ENCODE measurements around the gene RORB. TPM values are rescaled to one million over a fixed set of nuclear protein-coding genes. Genes with fewer than 3 reads are reported as not detected.

Gene RORB
- total and polyA plus RNA-seq, 2 donors (not counting 1 experiment from before 2014, with no cell fraction given): 0.24 to 4.3 TPM

- no peak overlapping the region for H3K27ac ChIP-seq (ENCODE audit: insufficient read depth, low read length)
- no peak overlapping the region for H3K9ac ChIP-seq (ENCODE audit: insufficient read depth, low read length)
- H3K36me3 ChIP-seq (ENCODE audit: control insufficient read depth, insufficient read depth, low read length): no peaks in the 10 kb centered on the region
- H4K20me1 ChIP-seq (ENCODE audit: control insufficient read depth, extremely low read depth, insufficient read depth, low read length): no peaks in the 10 kb centered on the region
- H3K4me2 ChIP-seq (ENCODE audit: extremely low read depth, insufficient read depth, low read length): no peak overlapping the region
- no peak overlapping the region for H2AFZ ChIP-seq (ENCODE audit: low read length)
- H3K4me3 ChIP-seq (replicated peaks in 1 of 4; ENCODE audit: control extremely low read depth in 1 of 4, insufficient read depth in 1 of 4, low read depth in 3 of 4, low read length in 4 of 4): no peak overlapping the region
- DNase-seq (ENCODE audit: low read depth in 2 of 2): peak; percentile 49 to 96
- no peaks in the 10 kb centered on the region for H3K79me2 ChIP-seq (ENCODE audit: control insufficient read depth, insufficient read depth, low read length)
- no peaks in the 10 kb centered on the region for H3K27me3 ChIP-seq (ENCODE audit: control insufficient read depth, insufficient read depth, low read length)
- H3K4me1 ChIP-seq (ENCODE audit: control insufficient read depth, extremely low read depth, insufficient read depth, low read length): no peaks in the 10 kb centered on the region
- H3K9me3 ChIP-seq (ENCODE audit: control insufficient read depth, insufficient read depth, low read depth, low read length): no peaks in the 10 kb centered on the region
- TF ChIP-seq, protein P1, sequence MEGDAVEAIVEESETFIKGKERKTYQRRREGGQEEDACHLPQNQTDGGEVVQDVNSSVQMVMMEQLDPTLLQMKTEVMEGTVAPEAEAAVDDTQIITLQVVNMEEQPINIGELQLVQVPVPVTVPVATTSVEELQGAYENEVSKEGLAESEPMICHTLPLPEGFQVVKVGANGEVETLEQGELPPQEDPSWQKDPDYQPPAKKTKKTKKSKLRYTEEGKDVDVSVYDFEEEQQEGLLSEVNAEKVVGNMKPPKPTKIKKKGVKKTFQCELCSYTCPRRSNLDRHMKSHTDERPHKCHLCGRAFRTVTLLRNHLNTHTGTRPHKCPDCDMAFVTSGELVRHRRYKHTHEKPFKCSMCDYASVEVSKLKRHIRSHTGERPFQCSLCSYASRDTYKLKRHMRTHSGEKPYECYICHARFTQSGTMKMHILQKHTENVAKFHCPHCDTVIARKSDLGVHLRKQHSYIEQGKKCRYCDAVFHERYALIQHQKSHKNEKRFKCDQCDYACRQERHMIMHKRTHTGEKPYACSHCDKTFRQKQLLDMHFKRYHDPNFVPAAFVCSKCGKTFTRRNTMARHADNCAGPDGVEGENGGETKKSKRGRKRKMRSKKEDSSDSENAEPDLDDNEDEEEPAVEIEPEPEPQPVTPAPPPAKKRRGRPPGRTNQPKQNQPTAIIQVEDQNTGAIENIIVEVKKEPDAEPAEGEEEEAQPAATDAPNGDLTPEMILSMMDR (conservative IDR thresholded peaks at IDR 0.05 in 1 of 2, IDR thresholded peaks at IDR 0.05 in 1 of 2; ENCODE audit: low read depth in 1 of 2, low read length in 2 of 2): no peak
- no peak for TF ChIP-seq EZH2 (IDR thresholded peaks at IDR 0.05; ENCODE audit: low read length, missing control alignments)
These were observed 169.6 kb downstream of the RORB start for GRCh38 chr9:74666625-74667316.

GRCh38 chr9:74672237-74672636, 175.1 kb downstream of the RORB start:
- H4K20me1 ChIP-seq (ENCODE audit: control insufficient read depth, extremely low read depth, insufficient read depth, low read length): no peaks in the 10 kb centered on the region
- no peak for DNase-seq (ENCODE audit: low read depth in 2 of 2)
- H3K27ac ChIP-seq (ENCODE audit: insufficient read depth, low read length): no peak overlapping the region
- H3K9ac ChIP-seq (ENCODE audit: insufficient read depth, low read length): no peak overlapping the region
- H3K79me2 ChIP-seq (ENCODE audit: control insufficient read depth, insufficient read depth, low read length): no peaks in the 10 kb centered on the region
- H2AFZ ChIP-seq (ENCODE audit: low read length): no peak overlapping the region
- H3K27me3 ChIP-seq (ENCODE audit: control insufficient read depth, insufficient read depth, low read length): no peaks in the 10 kb centered on the region
- no peak for TF ChIP-seq EZH2 (IDR thresholded peaks at IDR 0.05; ENCODE audit: low read length, missing control alignments)
- TF ChIP-seq, protein P1 (conservative IDR thresholded peaks at IDR 0.05 in 1 of 2, IDR thresholded peaks at IDR 0.05 in 1 of 2; ENCODE audit: low read depth in 1 of 2, low read length in 2 of 2): no peak
- no peak overlapping the region for H3K4me3 ChIP-seq (replicated peaks in 1 of 4; ENCODE audit: control extremely low read depth in 1 of 4, insufficient read depth in 1 of 4, low read depth in 3 of 4, low read length in 4 of 4)
- no peaks in the 10 kb centered on the region for H3K4me1 ChIP-seq (ENCODE audit: control insufficient read depth, extremely low read depth, insufficient read depth, low read length)
- H3K9me3 ChIP-seq (ENCODE audit: control insufficient read depth, insufficient read depth, low read depth, low read length): no peaks in the 10 kb centered on the region
- no peak overlapping the region for H3K4me2 ChIP-seq (ENCODE audit: extremely low read depth, insufficient read depth, low read length)
- H3K36me3 ChIP-seq (ENCODE audit: control insufficient read depth, insufficient read depth, low read length): no peaks in the 10 kb centered on the region

DNA sequence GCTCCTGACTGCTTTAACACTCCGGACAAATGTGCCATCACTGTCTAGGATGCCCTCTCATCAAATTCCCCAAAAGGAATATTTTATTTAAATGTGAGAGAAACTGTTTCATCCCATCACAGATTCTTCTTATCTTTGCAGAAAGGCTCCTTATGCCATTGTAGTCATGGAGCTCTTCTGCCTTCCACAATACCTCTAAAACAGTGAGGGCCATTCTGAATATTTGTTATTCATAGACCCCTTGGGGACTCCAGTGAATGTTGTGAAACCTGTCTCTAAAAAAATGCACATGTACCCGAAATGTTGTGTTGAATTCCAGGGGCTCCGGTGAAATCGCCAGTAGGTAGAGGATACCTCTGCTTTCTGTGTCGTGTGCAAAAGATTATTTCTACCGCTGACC, 176.9 kb downstream of the RORB start:
- no peaks in the 10 kb centered on the region for H3K36me3 ChIP-seq (ENCODE audit: control insufficient read depth, insufficient read depth, low read length)
- H3K79me2 ChIP-seq (ENCODE audit: control insufficient read depth, insufficient read depth, low read length): no peaks in the 10 kb centered on the region
- no peaks in the 10 kb centered on the region for H3K27me3 ChIP-seq (ENCODE audit: control insufficient read depth, insufficient read depth, low read length)
- no peak overlapping the region for H3K9ac ChIP-seq (ENCODE audit: insufficient read depth, low read length)
- no peak overlapping the region for H2AFZ ChIP-seq (ENCODE audit: low read length)
- H3K27ac ChIP-seq (ENCODE audit: insufficient read depth, low read length): no peak overlapping the region
- no peak overlapping the region for H3K4me3 ChIP-seq (replicated peaks in 1 of 4; ENCODE audit: control extremely low read depth in 1 of 4, insufficient read depth in 1 of 4, low read depth in 3 of 4, low read length in 4 of 4)
- H3K9me3 ChIP-seq (ENCODE audit: control insufficient read depth, insufficient read depth, low read depth, low read length): no peaks in the 10 kb centered on the region
- TF ChIP-seq, protein P1 (conservative IDR thresholded peaks at IDR 0.05 in 1 of 2, IDR thresholded peaks at IDR 0.05 in 1 of 2; ENCODE audit: low read depth in 1 of 2, low read length in 2 of 2): no peak
- TF ChIP-seq EZH2 (IDR thresholded peaks at IDR 0.05; ENCODE audit: low read length, missing control alignments): no peak
- no peaks in the 10 kb centered on the region for H4K20me1 ChIP-seq (ENCODE audit: control insufficient read depth, extremely low read depth, insufficient read depth, low read length)
- DNase-seq (ENCODE audit: low read depth in 2 of 2): no peak
- no peak overlapping the region for H3K4me2 ChIP-seq (ENCODE audit: extremely low read depth, insufficient read depth, low read length)
- H3K4me1 ChIP-seq (ENCODE audit: control insufficient read depth, extremely low read depth, insufficient read depth, low read length): no peaks in the 10 kb centered on the region
